ENCODE measurements around the gene DNMT3L.
"Not testable (repeated sequence)": the region's sequence is repeated elsewhere in the genome, so short reads cannot be mapped to it uniquely, and the experiment has no call there.

DNMT3L gene

DNA sequence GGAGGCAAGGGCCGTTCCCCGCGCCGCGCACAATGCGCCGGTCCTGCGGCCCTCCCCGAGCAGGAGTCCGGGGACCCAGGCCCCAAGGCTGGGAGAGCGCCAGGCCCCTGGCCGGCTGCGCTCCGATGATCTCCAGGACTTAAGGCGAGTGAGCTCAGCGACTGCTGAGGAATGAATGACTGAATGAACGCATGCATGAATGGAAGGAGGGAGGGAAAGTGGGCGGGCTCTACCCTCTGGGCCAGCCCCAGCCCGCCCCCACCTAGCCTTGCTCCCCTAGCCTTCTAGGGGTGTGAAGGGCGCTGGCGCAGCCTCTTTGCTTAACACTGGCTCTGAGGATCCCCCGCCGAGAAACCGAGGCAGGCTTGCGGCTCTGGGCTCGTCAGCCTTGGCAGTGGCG, 20.4 kb downstream of the DNMT3L start:
- not testable (repeated sequence) for DNase-seq

DNA sequence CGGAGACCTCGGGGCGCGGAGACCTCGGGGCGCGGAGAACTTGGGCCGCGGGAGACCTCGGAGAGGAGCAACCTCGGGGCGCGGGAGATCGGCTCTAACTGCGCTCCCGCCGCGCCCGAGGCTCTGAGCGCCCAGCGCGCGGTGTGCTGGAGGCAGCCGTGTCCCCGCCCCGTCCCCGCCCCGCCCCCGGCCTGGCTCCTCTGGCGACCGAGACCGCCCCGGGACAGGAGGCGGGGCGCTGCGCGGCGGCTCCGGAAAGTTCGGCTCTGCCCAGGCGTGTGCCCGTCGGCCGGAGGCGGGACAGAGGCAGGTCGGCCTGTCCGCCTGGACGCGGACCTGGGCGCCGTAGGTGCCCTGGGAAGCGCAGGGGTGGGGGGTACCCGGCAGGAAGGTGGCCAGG, 20.9 kb downstream of the DNMT3L start, which contains the start of gene ICOSLG:
Gene ICOSLG (minus strand): TSS at position 102 of the 400 bp plus-strand sequence. CDS start 126 bp downstream, outside the sequence.
- DNase-seq = not testable (repeated sequence)

DNA sequence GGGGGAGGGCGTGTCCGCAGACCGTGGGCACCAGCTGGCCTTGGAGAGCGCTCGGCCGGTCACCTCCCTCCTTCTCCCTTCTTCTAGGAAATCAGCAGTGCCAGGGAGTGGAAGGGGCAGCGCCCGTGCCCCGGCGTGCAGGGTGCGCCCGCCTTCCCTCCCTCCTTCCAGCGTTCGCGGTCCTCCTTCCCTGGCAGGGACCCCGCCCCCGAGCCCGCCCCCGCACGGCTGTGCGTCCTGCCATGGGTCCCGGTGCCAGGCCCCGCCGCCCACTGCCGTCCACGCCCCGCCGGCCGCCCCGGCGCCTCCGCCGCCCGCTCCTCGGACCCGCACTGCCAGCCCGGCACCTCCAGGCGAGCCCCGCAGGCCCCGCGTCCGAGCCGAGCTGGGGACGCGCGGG, 21.3 kb downstream of the DNMT3L start:
- DNase-seq = not testable (repeated sequence)

DNA sequence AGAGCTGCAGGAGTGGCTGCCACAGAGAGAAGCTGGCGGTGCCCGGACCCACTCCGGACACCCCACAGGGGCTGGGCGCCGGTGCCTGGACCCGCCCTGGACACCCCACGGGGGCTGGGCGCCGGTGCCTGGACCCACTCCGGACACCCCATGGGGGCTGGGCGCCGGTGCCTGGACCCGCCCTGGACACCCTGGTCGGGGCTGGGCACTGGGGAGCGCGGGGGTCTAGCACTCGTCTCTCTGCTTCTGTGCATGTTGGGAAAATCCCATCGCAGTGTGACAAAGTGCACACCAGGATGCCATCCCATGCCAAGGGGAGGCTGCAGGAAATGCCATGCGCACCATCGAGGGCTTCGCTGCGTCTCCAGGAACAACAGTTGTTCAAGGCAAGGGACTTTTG, 32.1 kb downstream of the DNMT3L start:
- DNase-seq = not testable (repeated sequence)

DNA sequence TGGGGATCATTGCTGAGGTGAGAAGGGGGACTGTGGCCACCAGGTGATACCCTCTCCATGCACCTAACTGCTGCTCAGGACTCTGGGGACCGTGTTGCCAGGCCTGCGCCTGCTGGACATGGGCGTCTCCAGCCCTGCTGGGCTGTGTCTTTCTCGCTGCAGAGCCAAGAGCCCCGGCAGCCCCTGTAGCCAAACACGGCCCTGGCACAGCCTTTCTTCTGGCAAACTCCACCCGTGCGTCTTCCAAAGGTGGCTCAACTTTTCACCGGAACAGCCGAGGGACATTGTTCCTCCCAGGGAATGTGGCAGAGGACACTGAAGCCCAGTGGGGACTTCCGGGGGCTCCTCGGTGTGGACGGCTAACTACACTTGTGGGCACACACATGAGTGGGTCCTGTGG, 33.6 kb downstream of the DNMT3L start:
- DNase-seq = not testable (repeated sequence)

DNA sequence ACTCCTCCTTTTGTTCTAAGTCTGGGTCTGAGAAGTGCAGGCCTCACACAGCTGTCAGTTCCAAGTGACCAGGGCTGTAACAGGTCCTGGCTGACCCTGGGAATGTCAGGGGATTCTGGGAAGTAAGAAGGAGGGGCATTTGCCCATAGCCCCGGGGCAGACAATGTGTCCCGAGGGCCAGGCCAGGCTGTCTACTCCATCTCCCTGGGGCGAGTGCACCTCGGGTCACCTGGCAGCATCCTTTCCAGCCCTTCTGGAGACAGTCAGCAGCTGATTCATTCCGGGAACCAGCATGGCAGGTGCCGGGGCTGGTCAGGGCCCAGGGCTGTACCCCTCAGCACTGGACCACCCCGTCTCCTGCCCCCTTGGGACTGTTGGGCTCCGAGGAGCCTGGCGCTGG, 34.1 kb downstream of the DNMT3L start:
- not testable (repeated sequence) for DNase-seq

DNA sequence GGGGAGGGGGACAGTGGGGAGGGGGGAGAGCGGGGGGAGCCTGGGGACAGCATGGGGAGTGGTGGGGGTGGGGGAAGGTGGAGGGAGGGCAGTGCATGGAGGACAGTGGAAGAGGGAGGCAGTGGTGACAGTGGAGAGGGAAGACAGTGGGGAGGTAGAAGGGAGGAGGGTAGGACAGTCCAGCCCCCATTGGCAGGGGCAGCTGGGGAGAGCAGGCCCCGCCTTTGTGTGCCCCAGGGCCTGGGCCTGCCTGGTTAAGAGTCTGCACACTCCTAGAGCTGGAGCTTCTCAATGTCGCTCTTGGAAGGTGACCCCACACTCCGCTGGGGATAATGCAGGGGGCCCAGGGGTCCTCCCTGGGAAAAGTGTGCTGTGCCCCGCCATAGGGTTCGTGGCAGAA, 36.1 kb downstream of the DNMT3L start:
- not testable (repeated sequence) for DNase-seq

DNA sequence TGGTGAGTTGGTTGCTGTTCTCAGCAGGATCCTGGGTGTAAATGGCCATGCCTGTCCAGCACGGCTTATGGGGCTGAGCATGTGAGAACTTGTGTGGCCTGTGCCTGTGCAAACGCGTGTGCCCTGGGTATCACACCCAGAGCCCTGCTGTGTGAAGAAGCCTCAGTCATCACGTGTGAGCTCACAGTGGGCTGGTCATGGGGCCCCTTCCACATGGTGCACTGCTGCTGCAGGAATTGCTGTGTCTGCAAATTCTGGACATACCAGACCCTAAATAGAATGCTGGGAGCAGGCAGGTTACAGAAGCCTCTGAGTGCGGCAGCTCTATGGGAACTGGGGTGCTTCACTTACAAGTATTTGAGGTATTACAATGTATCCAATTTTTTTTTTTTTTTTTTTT, 38.4 kb downstream of the DNMT3L start:
- not testable (repeated sequence) for DNase-seq

DNA sequence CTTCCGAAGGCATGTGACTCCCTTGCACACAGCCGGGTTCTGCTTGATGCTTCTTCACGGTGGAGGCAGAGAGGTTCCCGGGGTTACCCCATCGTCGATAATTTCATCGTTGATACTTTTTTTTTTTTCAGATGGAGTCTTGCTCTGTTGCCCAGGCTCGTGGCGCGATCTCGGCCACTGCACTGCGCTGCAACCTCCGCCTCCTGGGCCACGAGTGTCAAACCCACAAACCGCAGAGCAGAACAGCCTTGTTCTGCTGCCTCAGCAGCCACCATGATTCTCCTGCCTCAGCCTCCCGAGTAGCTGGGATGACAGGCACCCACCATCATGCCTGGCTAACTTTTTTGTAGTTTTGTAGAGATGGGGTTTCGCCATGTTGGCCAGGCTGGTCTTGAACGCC, 41.0 kb downstream of the DNMT3L start:
- DNase-seq = not testable (repeated sequence)

DNA sequence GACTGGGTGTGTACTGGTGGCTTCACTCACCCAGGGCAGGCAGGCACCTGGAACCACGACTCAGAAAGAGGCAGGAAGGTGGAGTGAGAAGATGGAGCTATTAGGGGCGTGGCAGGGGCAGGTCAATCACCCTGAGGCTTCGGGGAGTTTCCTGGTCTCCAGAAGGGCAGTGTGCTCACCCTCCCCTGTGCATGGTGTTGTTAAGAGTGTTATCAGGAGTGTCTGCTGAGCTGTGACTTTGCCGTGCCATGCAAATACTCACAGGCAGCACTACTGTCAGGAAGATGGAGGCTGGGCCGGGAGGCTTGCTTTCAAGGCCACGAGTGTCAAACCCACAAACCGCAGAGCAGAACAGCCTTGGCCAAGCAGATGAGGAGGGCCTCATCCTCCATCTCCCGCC, 43.2 kb downstream of the DNMT3L start:
- DNase-seq = not testable (repeated sequence)

DNA sequence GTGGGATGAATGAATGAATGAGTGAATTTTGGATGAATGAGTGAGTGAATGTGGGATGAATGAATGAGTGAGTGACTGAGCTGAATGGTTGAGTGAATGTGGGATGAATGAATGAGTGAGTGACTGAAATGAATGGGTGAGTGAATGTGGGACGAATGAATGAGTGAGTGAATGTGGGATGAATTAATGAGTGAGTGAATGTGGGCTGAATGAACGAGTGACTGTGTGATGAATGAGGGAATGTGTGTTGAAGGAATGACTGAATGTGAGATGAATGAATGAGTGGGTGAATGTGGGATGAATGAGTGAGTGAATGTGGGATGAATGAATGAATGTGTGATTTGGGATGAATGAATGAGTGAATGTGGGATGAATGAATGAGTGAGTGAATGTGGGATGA, 49.7 kb downstream of the DNMT3L start:
- DNase-seq = not testable (repeated sequence)

DNA sequence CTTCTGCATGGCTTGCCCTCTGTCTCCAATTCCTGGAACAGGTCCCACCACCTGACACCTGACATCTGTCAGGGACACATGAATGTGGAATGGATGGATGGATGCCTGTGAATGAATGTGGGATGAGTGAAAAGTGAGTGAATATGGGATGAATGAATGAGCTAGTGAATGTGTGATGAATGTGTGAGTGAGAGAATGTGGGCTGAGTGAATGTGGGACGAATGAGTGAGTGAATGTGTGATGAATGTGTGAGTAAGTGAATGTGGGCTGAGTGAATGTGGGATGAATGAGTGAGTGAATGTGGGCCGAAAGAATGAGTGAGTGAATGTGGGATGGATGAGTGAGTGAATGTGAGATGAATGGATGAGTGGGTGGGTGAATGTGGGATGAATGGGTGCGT, 50.1 kb downstream of the DNMT3L start:
- DNase-seq = not testable (repeated sequence)

DNA sequence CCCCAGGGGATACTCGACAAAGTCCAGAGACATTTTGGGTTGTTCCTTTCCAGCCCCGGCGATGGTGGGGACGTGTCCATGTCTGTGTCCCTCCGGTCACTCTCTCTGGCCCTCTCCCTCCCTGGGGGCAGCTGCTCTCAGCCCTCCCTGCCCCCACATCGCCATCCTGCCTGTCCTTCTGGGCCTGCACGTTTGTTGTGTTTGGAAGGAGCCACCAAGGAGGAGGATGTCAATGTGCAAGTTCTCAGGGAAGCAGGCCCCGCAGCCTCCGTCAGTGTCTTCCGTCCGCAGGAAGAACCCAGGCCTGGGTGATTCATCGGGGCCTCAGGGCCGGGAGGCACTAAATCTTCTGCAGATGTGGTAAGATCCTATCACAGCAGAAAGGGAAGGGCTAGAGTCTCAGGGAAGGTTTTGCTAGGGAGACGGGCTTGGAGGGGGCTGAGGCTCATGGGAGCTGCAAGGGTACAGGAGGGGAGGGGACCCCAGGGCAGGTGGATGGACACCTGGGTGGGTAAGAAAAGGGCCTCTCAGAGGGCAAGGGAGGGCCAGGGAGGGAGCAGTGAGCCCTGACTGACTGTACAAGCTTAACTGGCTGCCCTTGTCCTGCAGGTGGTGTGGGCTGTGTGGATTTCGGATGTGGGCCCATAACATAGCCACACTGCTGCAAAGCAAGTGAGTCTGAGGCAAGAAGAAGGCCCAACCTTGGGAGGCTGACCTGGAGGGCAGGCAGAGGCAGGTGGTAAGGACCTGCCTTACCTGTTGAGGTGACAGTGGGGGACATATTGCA, 53.6 kb downstream of the DNMT3L start:
- not testable (repeated sequence) for DNase-seq

DNA sequence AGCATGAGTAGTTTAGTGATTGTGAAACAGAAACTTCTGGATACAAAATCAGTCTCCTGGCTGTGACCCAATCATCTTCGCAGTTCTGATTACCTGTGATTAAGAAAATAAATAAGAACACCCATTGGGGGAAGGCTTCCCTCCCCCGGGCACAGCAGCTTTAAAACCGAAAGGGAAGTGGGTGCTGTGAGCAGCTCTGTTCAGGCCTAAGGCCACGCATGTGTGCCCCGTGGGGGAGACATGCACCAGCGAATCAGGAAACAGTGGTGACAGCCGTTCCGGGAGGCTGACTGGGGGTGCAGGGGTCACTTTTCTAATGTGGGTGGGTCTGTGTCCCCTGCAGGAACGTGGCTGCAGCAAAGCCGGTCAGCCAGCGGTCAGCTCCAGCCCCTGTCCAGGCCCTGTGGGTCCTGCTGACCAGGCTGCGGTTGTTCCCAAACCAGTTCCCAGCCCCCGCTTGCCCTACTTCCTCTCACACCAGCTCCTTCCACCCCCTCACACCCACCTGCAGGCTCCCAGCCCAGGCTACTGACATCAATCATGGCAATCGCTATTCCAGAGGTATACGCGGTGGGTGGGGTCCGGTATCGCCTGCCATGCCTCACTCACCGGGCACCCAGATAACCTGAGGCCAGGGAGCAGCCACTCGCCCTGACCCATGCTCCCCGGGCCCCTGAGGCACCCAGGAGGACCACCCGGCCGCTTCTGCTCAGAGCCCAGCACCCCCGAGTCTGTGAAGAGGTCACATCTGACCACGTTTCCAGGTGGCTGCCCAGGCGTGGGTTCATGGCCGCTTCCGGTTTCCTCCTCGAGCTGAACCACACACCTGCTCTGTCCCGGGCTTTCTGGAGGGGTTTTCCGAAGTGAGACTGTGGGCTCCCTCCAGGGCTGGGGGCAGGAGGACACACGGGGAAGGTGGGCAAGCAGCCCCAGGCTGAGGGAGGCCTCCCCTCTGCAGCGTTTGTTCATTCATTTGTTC, 54.7 kb downstream of the DNMT3L start:
- not testable (repeated sequence) for DNase-seq

DNA sequence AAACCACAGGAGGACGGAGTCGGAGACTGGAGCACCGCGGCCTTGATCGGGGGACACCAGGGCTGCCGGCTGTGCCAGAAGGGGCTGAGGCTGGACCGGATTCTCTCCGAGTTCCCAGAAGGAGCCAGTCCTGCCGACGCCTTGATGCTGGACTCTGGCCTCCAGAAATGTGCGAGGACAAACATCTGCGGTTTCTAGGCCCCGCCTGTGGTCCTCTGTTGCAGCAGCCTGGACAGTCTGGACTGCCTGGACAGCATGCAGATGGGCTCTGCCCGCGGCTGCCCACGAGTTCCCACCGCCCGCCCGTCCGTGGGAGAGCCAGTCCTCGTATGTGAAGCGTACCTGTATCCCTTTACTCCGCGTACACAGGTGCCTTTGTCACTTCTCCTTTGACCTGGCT, 55.5 kb downstream of the DNMT3L start:
- DNase-seq = not testable (repeated sequence)

DNA sequence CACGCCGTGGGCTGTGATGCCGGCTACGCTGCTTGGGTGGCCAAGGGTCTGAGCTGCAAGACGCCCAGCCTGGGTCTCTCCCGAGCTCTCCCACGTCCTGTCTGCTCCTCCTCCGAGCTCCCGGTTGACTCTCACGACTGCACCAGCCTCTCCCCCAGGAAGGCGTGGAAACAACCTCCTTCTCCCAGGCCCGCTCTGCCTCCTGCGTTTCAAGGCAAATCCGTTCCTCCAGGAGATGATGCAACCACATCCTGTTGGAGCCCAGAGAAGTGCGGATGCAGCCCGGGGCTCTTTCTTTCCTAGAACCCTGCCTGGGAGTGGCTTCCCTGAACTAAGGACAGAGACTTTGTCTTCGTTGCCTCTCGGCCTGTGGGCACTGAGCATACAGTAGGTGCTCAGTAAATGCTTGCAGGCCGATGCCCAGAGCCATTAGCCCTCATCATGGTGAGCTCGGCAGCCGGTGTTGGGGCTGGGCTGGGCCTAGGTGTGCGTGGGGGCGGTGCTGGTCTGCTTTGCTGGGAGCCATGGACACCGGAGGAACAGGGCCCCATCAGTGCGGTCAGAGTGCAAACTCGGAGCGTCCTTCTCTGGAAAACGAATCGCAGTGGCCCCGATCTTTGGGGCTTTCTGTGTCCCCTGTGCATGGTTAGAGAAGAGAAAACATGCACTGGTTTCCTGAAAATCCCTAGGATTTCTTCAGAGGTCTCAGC, 59.0 kb downstream of the DNMT3L start:
- not testable (repeated sequence) for DNase-seq

DNA sequence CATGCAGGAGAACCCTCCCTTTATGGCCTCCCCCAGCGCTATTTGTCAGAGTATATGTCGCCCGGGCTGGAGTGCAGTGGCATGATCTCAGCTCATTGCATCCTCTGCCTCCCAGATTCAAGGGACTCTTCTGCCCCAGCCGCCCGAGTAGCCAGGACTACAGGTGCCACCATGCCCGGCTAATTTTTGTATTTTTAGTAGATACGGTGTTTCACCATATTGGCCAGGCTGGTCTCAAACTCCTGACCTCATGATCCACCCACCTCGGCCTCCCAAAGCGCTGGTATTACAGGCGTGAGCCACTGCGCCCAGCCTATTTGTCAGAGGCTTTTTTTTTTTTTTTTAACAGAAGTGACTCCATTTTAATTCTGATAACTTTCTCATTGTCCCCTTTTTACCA, 61.7 kb downstream of the DNMT3L start:
- DNase-seq = not testable (repeated sequence)

DNA sequence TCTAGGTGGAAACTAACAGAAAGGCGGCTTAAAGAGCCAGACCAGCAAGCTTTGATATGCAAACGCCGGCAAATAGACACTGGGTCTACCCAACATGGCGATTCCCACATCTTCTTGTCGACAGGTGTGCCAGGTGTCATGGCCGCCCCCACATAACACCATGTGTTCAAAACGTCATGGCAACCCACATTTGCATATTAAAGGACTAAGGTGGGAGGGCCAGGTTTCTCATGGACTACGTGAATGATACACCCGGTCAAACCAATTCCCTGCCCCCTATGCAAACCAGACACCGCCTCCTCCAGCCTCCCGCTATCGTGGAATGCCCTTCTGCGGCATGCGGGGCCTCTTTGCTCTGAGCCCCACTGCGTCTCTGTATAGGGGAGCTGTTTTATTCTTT, 62.2 kb downstream of the DNMT3L start:
- no peak for DNase-seq

DNA sequence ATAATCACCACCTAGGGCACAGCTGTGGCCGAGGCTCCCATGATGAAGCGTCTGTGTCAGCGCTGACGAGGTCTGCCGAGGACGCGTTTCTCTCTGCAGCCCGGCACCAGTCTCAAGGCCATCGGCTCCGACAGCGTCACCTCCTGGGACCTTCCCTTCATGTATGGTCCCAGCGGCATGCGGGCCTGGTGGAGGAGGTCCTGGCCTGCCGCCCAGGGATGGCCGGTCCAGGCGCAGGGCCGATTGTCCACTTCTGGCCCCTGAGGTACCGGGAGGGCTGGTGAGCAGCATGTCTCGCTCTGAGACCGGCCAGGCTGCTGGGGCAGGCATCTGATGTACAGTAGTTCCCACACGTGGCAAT, 64.6 kb downstream of the DNMT3L start:
- DNase-seq = not testable (repeated sequence)
